Inferior parietal cortex (tissue), 1 donor: ENCODE measurements around the gene MUC21.
"Not testable (repeated sequence)": the region's sequence is repeated elsewhere in the genome, so short reads cannot be mapped to it uniquely, and the experiment has no call there.

ENCODE experiments used
- DNase-seq: peaks from one replicate; pipeline ENCODE4 v3.0.0-alpha.2; 2016; ENCODE audit errors: extremely low spot score

MUC21 gene

DNA sequence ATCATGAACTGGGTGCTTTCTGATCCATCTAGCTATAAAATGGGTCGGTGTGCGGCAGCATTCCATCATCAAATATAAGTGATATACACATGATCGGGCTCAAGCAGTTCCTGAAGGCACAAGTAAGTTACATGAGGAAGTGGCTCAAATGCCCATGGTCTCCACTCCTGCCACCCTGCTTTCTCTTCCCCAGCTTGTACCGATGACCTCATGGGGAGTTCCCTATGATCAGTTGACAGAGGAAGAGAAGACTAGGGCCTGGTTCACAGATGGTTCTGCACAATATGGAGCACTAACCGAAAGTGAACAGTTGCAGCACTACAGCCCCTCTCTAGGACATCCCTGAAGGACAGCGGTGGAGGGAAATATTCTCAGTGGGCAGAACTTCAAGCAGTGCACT is 14.3 kb upstream of the MUC21 start:
- not testable (repeated sequence) for DNase-seq

- no peak for DNase-seq
These were observed 12.6 kb upstream of the MUC21 start for GRCh38 chr6:30970946-30971345.

GRCh38 chr6:30972816-30973215 is 10.7 kb upstream of the MUC21 start:
- no peak for DNase-seq

DNA sequence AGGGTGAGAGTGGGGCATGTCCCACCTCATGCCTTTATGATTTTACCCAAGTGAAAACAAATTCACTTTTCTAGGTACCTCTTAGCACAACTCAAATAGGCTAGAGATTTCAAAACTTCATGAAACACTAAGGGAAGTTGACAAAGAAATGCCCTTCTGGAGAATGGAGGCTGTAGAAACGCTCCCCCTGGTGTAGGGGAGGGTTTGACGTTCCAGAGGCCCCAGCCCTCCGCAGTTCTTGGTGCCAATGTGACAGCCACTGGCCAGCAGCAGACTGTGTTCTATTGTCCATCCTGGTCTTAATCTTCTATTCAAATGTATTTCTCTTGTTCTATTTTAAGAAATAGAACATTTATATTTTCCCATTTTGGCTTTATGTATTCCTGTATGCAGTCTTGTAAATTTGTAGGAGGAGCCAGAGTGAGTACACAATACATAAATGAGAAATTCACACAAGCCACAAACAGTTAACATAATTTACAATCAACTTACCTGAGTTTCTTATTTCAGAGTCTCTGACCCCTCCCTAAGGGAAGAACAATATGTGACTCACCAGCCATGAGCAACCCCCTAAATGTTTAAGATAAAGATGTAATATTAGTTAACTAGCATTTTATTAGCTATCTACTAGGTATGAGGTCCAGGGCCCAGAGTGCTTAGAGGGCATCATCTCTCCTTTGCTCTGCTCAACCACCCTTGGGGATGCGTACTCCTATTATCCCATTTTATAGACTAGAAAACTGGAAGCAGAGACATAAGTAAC is 8.8 kb upstream of the MUC21 start:
- no peak for DNase-seq

GRCh38 chr6:30979141-30979540 is 4.4 kb upstream of the MUC21 start:
- DNase-seq = no peak

GRCh38 chr6:30979690-30980089 is 3.8 kb upstream of the MUC21 start:
- DNase-seq = no peak

- DNase-seq = no peak
These were observed 1.4 kb upstream of the MUC21 start for GRCh38 chr6:30981942-30982772.

DNA sequence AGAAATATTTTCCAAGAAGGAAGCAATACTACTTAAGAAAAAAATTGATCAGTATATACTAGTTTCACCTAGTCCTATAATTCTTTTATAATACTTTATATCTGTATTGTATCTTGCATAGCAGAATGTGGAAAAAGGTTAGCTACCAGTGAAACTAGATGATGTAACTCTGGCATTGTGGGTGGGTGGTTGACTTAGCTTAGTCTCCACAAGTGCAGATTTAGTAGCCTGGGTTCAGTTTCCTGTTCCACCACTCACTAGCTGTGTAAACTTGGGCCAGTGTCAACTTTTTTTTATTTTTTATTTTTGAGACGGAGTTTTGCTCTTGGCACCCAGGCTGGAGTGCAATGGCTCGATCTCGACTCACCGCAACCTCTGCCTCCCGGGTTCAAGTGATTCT is 2.0 kb downstream of the MUC21 start:
- no peak for DNase-seq

DNA sequence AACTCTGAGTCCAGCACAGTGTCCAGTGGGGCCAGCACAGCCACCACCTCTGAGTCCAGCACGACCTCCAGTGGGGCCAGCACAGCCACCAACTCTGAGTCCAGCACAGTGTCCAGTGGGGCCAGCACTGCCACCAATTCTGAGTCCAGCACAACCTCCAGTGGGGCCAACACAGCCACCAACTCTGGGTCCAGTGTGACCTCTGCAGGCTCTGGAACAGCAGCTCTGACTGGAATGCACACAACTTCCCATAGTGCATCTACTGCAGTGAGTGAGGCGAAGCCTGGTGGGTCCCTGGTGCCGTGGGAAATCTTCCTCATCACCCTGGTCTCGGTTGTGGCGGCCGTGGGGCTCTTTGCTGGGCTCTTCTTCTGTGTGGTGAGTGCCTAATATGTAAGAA is 3.8 kb downstream of the MUC21 start:
- no peak for DNase-seq

- no peak for DNase-seq
These were observed 4.8 kb downstream of the MUC21 start for GRCh38 chr6:30988209-30988825.

DNA sequence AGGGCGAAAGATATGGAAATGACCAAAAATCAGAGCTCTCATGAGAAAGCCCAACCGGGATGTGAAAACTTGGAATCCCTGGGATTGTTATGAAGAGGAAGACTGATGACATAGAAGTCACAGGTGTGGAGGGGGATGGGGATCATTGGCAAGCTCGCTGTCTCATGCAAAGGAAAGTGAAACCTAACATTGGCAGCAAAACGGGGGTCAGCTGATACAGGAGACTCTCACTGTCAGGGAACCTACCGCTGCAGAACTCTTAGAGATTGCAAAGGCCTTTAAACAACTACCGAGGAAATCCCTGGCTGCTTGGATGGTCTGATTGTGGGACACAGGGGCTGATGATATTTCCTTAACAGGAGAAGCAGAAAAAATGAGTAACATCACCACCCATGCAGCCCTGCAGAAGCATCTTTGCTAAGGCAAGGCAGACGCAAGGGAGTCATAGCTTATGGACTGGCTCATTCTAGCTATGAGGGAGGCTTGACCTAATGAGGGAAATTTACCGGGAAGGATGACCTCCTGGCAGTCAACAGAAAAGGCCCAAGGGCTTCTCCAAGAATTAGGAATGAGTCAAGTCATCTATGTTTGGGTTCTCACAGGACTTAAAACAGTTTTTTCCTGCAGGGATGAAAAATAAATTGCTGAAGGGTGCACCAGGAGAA is 7.0 kb downstream of the MUC21 start:
- no peak for DNase-seq

DNA sequence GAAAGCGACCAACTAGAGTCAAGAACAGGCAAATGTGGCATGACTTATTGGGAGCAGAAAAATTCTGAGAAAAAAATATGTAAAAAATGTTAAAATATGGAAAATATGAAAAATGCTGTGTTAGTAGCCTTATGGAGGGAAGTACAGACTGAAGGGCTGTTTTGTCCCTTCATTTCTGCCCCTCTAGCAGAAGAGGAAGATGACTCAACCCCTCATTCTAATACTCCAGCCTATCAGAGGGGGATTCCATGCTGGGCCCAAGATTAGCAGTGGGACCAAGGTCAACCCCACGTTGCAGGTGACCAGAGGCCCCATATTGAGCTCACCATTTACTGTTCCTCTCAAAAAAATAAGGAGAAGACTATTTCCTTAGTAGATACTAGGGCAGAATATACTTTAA is 8.4 kb downstream of the MUC21 start:
- DNase-seq = no peak

DNA sequence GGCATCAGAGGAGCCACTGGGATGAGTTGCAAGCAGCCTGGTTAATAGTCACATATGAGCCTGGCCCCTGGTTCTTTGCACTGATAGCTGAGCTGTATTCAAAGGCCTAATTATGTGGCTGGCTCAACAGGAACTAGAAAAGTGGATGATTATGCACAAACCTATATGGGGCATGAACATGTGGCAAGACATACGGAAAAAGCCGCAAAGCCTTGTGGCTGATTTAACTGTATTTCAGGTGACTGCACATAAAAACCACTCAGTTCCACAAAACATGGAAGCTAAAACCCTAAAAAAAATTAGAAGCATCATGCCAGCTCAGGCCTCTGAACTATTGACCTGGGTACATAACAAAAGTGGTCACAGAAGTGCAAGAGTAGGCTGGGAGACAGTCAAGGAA is 13.8 kb downstream of the MUC21 start:
- no peak for DNase-seq

DNA sequence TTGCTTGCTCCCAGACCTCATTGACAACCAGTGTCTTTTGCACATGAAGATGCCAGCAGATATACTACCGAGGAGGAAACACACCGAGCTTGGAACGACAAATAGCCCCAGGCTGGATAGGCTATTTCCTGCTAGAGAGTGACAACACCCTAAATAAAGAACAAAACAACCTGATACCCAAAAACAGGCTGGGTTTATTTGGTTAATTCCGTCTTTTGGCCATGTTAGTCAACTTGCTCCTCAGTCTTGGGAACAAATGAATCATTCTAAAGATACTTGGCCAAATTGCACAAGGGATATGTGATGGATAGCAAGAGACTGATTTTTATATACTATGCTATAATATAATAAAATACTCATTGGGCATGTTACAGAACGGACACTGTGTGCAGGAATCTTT is 15.3 kb downstream of the MUC21 start:
- DNase-seq = no peak

GRCh38 chr6:31000067-31000860 is 16.7 kb downstream of the MUC21 start:
- not testable (repeated sequence) for DNase-seq

GRCh38 chr6:31001281-31001888 is 17.9 kb downstream of the MUC21 start:
- no peak for DNase-seq

GRCh38 chr6:31002471-31002870 is 19.0 kb downstream of the MUC21 start:
- no peak for DNase-seq

DNA sequence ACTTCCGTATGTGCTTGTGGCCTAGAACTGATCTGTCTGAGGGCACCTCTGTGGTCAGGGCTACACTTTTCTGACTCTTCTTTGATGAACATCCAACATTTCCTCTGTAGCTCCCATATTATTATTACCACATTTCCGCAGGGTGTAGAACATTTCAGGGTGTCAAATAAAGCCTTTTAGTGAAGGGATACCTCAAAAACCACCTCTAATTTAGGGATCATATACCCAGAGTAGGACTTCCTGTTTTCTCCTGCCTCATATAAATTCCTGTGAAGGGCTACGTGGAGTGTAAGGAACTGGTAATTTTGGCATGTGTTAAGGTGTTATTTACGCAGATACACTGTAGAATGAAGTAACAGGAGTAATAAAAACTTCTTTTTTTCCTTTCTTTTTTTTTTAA is 21.3 kb downstream of the MUC21 start:
- DNase-seq = no peak

DNA sequence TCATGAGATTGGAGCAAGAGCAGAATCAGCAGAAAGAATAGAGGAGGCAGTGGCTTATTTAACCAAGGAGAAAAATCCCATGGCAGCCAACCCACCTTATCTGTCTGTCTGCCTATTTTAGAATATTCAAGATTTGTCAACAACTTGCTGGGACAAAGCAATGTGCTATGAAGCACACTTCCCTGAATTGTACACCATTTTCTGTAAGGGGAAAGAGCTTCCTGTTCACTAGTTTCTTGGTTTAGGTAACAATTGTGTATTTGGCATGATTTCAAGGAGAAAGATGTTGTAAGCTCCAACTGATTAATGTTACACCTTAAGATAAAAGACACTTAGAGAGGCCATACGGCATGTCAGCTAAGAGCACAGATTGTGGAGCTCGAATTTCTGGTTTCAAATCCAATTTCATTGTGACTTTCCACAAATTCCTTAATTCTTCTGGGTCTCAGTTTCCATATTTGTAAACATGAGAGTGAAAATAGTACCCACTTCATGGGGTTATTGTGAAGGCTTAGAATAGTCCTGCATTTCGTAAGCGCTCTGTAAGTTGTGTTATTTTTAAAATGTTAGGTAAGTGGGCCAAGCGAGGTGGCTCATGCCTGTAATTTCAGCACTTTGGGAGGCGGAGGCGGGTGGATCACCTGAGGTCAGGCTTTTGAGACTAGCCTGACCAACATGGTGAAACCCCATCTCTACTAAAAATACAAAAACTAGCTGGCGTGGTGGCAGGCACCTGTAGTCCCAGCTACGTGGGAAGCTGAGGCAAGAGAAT is 21.9 kb downstream of the MUC21 start:
- DNase-seq = no peak

- DNase-seq = no peak
These were observed 24.2 kb downstream of the MUC21 start for GRCh38 chr6:31007694-31008093.
